GM18526 (cell line): ENCODE results near the gene FGF19.

Experiments
- POLR2A ChIP-seq: IDR thresholded peaks from 3 replicates; pipeline ENCODE4 v1.6.1; 2011; ENCODE audit not compliant: insufficient read length; ENCODE audit errors: extremely low read depth

Gene FGF19

DNA sequence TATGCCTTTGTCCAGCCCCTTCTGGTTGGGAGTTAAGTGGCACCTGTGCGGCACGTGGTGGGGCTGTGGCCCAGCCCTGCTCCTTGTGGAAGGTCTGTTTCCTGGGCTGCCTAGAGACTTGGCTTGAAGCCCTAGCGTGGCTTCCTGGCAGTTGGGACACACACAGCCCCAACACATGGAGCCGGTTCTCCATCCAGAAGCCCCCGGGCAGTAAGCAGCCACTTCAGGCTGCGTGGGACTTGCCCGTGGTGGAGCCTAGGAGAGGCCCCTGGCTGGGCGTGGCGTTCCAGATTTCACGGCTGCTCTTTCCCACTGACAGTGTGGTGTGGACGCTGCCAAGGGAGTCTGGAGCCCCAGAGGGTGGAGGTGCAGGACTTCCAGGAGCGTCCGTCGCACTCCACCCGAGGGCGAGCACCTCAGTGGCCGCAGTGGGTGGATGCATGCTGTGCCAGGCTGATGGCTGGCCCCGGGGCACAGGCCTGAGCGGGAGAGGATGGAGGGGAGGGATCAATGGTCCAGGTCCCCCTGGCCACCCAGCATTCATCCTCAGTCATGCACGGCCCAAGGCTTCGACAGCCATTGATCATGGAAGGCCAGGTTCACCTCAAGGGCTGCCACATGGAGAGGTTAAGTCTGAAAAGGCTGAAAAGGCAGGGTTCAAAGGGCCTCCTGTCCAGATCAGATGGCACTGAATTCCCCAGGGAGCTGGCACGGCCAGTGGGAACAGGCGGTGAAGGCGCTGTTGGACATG is 53.6 kb downstream of the FGF19 start:
- no peak for TF ChIP-seq POLR2A

DNA sequence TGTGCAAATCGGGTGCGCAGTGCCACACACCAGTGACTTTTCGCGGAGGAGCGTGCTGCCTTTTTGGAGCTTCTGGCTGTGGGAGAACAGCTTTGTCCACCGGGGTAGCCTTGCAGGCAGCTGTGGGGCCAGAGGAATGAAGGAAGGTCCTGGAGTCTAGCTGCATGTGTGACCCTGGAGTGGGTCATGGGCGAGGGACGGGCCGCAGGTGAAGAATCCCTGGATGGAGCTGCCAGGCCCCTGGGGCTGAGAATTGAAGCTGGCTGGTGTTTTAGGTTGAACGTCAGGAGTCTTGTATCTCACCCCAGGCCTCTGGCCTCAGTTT is 54.3 kb downstream of the FGF19 start:
- TF ChIP-seq POLR2A, result no peak

- TF ChIP-seq POLR2A, result no peak
These were observed 54.9 kb downstream of the FGF19 start for GRCh38 chr11:69648679-69649575.
